Measurements from ENCODE around the gene AXIN2. TPM values are rescaled to one million over a fixed set of nuclear protein-coding genes. Genes with fewer than 3 reads are reported as not detected.

Gene AXIN2
- polyA plus RNA-seq, 1 experiment: 2.8 TPM

GRCh38 chr17:65558311-65558682 is 3.2 kb downstream of the AXIN2 start:
- H3K4me3 ChIP-seq (ENCODE audit: low read depth, low read length): no peak overlapping the region
- ChIA-PET POLR2A (no interaction called here), CTCF (interaction anchor here (0.8 to 1.4 kb wide), 3 partner anchors 154 to 326 kb away, joined by 3 to 4 read pairs (median 3); no protein-coding TSS in a partner anchor)
- DNase-seq (ENCODE audit: low read depth, low spot score): no peak
- H3K9me3 ChIP-seq (ENCODE audit: control insufficient read depth, insufficient read depth, low read length): no peaks in the 10 kb centered on the region; the same call in 1 of the 2 replicates
- H3K27ac ChIP-seq (ENCODE audit: low read depth, low read length): no peak overlapping the region
- peaks cover 11% of the 10 kb centered on the region for H3K27me3 ChIP-seq (ENCODE audit: control insufficient read depth, insufficient read depth, low read length)
- TF ChIP-seq, protein P1, sequence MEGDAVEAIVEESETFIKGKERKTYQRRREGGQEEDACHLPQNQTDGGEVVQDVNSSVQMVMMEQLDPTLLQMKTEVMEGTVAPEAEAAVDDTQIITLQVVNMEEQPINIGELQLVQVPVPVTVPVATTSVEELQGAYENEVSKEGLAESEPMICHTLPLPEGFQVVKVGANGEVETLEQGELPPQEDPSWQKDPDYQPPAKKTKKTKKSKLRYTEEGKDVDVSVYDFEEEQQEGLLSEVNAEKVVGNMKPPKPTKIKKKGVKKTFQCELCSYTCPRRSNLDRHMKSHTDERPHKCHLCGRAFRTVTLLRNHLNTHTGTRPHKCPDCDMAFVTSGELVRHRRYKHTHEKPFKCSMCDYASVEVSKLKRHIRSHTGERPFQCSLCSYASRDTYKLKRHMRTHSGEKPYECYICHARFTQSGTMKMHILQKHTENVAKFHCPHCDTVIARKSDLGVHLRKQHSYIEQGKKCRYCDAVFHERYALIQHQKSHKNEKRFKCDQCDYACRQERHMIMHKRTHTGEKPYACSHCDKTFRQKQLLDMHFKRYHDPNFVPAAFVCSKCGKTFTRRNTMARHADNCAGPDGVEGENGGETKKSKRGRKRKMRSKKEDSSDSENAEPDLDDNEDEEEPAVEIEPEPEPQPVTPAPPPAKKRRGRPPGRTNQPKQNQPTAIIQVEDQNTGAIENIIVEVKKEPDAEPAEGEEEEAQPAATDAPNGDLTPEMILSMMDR (IDR thresholded peaks at IDR 0.05; ENCODE audit: low read depth, low read length): no peak

- TF ChIP-seq, protein P1 (IDR thresholded peaks at IDR 0.05; ENCODE audit: low read depth, low read length): no peak
- H3K4me3 ChIP-seq (ENCODE audit: low read depth, low read length): no peak overlapping the region
- POLR2A ChIA-PET: no interaction called here
- CTCF ChIA-PET: interaction anchor here (0.7 to 2.9 kb wide), 6 partner anchors 27 to 325 kb away, joined by 3 to 24 read pairs (median 4); no protein-coding TSS in a partner anchor
- no peak for DNase-seq (ENCODE audit: low read depth, low spot score)
- H3K9me3 ChIP-seq (ENCODE audit: control insufficient read depth, insufficient read depth, low read length): no peaks in the 10 kb centered on the region; the same call in 1 of the 2 replicates
- no peak overlapping the region for H3K27ac ChIP-seq (ENCODE audit: low read depth, low read length)
- H3K27me3 ChIP-seq (ENCODE audit: control insufficient read depth, insufficient read depth, low read length): peaks cover 11% of the 10 kb centered on the region
These were observed 3.8 kb downstream of the AXIN2 start for GRCh38 chr17:65557349-65558310.

DNA sequence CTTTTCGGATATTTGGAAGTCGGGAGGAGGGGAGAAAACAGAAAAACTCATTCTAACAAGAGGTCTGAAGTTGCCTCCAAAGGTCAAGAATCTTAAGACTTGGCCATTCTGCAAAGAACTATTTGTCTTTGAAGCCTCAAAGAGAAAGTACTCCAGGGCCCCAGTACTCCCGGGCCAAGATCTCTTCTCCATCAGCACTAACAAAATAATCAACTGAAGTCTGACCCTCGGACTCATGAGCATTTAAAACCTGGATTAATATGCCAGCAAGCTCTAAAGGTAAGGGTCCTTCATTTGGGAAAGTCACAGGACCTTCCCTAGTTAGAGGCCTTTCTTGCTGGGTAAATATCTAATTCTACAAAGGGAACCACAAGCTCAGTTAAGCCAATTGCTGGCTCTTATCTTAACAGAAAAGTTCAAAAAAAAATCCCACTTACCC is 4.5 kb downstream of the AXIN2 start:
- DNase-seq (ENCODE audit: low read depth, low spot score): no peak
- peaks cover 11% of the 10 kb centered on the region for H3K27me3 ChIP-seq (ENCODE audit: control insufficient read depth, insufficient read depth, low read length)
- TF ChIP-seq, protein P1 (IDR thresholded peaks at IDR 0.05; ENCODE audit: low read depth, low read length): no peak
- H3K4me3 ChIP-seq (ENCODE audit: low read depth, low read length): no peak overlapping the region
- ChIA-PET POLR2A (no interaction called here), CTCF (interaction anchor here (0.7 to 2.9 kb wide), 6 partner anchors 26 to 324 kb away, joined by 3 to 24 read pairs (median 4); no protein-coding TSS in a partner anchor)
- no peak overlapping the region for H3K27ac ChIP-seq (ENCODE audit: low read depth, low read length)
- H3K9me3 ChIP-seq (ENCODE audit: control insufficient read depth, insufficient read depth, low read length): no peaks in the 10 kb centered on the region; the same call in 1 of the 2 replicates

- DNase-seq (ENCODE audit: low read depth, low spot score): no peak
- Histone ChIP-seq H3K27me3 (ENCODE audit: control insufficient read depth, insufficient read depth, low read length) (peaks cover 11% of the 10 kb centered on the region), H3K27ac (ENCODE audit: low read depth, low read length) (peak overlapping the region; percentile 21), H3K4me3 (ENCODE audit: low read depth, low read length) (no peak overlapping the region), H3K9me3 (ENCODE audit: control insufficient read depth, insufficient read depth, low read length) (no peaks in the 10 kb centered on the region; the same call in 1 of the 2 replicates)
- ChIA-PET POLR2A (no interaction called here), CTCF (interaction anchor here (0.6 to 2.9 kb wide), 10 partner anchors 25 to 324 kb away, joined by 3 to 24 read pairs (median 4); no protein-coding TSS in a partner anchor)
- TF ChIP-seq, protein P1 (IDR thresholded peaks at IDR 0.05; ENCODE audit: low read depth, low read length): peak; percentile 76
These were observed 5.2 kb downstream of the AXIN2 start for GRCh38 chr17:65556014-65556909.
